WI38 (cell line): Measurements from ENCODE around the gene TSPYL2.

Experiments
- H3K4me3 ChIP-seq: 2 replicates; pipeline ENCODE4 v1.5.1; 2011; ENCODE audit warnings: low read depth, mild to moderate bottlenecking, control low read depth, low read length
- TF ChIP-seq, protein P1 (sequence below): IDR thresholded peaks from 2 replicates; pipeline ENCODE4 v1.5.1; 2012; ENCODE audit warnings: low read depth, mild to moderate bottlenecking, control low read depth, low read length

The TSPYL2 gene

DNA sequence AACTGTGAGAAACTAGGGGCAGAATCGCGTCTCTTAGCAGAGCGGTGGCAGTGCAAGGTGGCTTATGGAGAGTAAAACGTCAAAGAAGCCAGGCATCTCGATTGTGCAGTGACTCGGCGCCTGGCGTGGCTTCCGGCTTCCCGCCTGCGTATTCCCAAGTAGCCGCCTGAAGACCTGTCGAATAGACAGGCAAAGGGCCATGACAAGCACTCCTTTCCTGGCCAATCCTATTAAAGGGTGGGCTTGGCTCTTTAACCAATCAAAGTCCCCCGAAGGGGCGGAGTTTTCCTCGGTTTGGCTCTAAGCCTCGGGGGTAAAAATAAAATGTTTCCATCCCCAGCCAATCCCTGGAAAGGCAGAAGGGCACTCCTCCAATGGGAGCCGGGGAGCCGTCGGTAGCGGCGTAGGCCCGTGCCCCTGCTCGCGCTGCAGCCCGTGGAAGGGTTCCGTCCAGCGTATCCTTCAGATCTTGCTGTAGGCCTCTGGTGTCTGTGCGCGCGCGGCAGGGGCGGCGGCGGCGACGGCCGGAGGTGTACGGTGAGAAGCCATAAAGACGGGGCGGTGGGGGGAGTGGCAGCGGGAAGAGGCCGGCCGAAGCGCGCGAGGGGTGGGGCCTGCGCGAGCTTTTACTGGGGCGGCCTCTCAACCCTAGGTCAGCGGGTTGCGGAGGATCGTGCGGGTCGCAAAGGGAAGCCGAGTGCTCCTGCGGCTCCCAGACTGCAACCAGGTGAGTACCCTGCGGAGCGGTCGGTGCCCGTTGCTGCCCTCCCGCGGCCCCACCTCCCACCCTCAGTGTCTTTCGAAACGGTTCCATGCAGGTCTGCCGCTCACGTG is 11.8 kb downstream of the TSPYL2 start, which contains the start of gene KANTR:
Gene KANTR (plus strand): TSS at position 395 of the 834 bp plus-strand sequence. CDS start 30,131 bp downstream, outside the sequence.
- H3K4me3 ChIP-seq, result peak within 1 kb of the TSS; percentile 71
- TF ChIP-seq, protein P1, sequence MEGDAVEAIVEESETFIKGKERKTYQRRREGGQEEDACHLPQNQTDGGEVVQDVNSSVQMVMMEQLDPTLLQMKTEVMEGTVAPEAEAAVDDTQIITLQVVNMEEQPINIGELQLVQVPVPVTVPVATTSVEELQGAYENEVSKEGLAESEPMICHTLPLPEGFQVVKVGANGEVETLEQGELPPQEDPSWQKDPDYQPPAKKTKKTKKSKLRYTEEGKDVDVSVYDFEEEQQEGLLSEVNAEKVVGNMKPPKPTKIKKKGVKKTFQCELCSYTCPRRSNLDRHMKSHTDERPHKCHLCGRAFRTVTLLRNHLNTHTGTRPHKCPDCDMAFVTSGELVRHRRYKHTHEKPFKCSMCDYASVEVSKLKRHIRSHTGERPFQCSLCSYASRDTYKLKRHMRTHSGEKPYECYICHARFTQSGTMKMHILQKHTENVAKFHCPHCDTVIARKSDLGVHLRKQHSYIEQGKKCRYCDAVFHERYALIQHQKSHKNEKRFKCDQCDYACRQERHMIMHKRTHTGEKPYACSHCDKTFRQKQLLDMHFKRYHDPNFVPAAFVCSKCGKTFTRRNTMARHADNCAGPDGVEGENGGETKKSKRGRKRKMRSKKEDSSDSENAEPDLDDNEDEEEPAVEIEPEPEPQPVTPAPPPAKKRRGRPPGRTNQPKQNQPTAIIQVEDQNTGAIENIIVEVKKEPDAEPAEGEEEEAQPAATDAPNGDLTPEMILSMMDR, result no peak

DNA sequence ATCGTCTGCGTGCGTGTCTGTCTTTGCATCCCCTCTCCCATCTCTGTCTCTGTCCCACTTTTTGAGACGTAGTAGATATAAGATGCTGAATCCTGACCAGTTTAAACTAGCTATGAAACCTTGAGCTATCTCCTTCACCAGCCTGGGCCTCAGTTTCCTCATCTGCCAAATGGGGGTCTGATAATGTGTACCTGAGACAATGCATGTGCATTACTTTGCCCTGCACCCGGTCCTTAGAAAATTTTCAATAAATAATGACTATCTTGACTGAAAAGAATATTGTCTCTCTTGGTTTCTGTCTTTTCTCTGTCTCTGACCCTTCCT is 12.4 kb downstream of the TSPYL2 start:
- TF ChIP-seq, protein P1, result no peak
- H3K4me3 ChIP-seq, result peak overlapping the region; percentile 71

DNA sequence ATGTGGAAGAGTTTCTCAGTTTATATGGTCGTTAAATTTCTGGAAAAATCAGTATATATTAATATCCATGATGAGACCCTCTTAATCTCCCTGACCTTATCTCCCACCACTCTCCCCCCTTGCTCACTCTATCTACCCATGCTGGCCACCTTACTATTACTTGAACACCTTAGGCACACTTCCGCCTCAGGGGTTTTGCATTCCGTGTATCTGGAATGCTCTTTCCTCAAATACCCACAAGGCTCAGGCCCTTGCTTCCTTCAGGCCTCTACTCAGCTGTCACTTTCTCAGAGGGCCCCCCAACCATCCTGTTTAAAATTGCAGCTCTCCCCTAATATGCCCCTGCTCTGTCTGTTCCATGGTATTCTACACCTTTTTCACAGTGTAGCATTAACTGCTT is 13.6 kb downstream of the TSPYL2 start:
- TF ChIP-seq, protein P1, result no peak
- H3K4me3 ChIP-seq, result no peak overlapping the region

DNA sequence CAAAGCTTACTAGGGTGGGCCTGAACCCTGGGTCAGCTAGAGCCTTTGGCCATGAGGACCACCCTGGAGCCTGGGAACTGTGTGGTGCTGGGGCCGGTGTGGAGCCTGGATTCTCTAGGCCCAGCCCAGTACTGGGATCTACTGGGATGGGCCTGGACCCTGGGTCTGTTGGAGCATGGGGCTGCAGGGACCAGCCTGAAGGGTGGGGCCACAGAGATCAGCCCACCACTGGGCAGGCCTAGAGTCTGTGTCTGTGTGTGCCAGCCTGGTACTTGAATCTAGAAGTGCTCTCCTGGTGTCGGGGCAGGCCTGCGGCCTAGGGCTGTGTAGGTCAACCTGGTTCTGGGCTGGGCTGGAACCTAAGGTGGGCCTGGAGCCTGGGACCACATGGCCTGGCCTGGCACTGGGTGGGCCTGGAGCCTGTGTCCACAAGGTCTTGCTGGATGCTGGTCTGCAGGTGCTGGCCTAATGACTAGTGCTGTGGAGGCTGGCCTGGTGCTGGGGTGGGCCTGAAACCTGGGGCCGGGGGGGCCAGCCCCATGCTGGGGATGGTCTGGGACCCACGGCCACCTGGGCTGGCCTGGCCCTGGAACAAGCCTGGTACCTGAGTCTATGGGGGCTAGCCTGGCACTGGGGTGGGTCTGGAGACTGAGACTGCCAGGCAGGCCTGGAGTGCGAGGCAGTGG is 32.8 kb downstream of the TSPYL2 start:
- TF ChIP-seq, protein P1, result no peak

DNA sequence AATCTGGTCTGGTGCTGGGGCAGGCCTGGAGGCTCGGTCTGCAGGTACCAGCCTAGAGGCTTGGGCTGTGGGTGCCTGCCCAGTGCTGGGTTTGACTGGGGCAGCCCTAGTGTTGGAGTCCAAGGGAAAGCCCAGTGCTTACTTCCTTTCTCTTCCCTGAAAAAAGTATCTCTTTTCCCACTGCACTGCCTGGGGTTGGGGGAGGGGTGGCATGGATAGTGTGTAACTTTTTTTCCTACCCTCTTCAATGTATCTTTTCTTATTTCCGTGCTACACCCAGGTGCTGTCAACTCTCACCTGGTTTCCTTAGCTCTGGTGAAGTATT is 33.3 kb downstream of the TSPYL2 start:
- TF ChIP-seq, protein P1, result no peak
- H3K4me3 ChIP-seq, result no peak overlapping the region

More for the DNA sequence above, 32.8 kb downstream of the TSPYL2 start:
- no peak overlapping the region for H3K4me3 ChIP-seq

DNA sequence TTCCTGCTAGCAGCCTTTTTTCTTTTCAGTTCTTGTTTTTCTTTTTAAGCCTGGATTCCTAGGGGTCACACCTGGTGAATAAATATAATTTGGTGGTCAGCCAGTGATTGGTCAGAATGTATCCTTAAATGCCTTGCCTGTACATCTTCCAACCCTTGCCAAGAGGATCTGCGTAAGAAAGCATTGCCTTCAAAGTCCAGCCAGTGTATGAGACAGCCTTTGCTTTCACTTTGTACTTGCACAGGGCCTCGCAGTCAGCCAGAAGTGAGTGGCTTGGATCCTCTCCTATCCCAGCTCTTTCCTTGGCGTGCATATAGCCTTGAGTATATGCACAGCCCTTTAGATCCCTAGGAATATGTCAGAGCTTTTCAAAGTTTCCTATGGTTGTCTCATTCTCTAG is 33.9 kb downstream of the TSPYL2 start:
- peak overlapping the region; percentile 11 for H3K4me3 ChIP-seq
- TF ChIP-seq, protein P1, result no peak

DNA sequence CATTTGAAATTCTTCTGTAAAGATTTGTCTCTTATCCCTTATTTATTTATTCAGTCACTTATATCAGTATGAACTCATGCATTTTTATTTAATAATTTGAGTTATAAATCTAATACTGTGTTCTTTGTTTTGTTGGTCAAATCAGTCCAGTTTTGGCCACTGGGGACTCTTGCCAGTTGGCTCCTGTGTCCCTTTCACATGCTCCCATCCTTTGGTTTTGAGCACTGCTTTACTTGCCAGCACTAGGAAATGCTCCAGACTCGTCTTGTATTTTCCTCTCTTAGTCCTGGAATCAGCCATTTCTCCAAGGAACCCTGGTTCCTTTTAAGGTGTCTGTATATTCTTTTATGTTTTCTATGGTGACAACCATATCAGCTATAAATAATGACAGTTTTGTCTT is 39.8 kb downstream of the TSPYL2 start:
- TF ChIP-seq, protein P1, result no peak
- no peak overlapping the region for H3K4me3 ChIP-seq
